Ishikawa (cell line): ENCODE data around the gene SLC25A38.

ENCODE experiments used
- CEBPB ChIP-seq: IDR thresholded peaks from 2 replicates; pipeline ENCODE4 v1.6.1; 2012
- CREB1 ChIP-seq: IDR thresholded peaks from 2 replicates; pipeline ENCODE4 v1.6.1; 2012; ENCODE audit warnings: low read depth
- EGR1 ChIP-seq: IDR thresholded peaks from 2 replicates; pipeline ENCODE4 v1.6.1; 2012
- EP300 ChIP-seq: IDR thresholded peaks from 2 replicates; pipeline ENCODE4 v1.6.1; 2012; ENCODE audit warnings: borderline replicate concordance
- FOXM1 ChIP-seq: IDR thresholded peaks from 2 replicates; pipeline ENCODE4 v1.6.1; 2012; ENCODE audit warnings: low read depth, borderline replicate concordance
- MAX ChIP-seq: IDR thresholded peaks from 2 replicates; pipeline ENCODE4 v1.6.1; 2012
- NFIC ChIP-seq: IDR thresholded peaks from 2 replicates; pipeline ENCODE4 v1.6.1; 2012
- RAD21 ChIP-seq: IDR thresholded peaks from 2 replicates; pipeline ENCODE4 v1.6.1; 2012; ENCODE audit warnings: low read depth
- REST ChIP-seq: IDR thresholded peaks from 2 replicates; pipeline ENCODE4 v1.6.1; 2012; ENCODE audit warnings: low read depth, mild to moderate bottlenecking
- TAF1 ChIP-seq: IDR thresholded peaks from 2 replicates; pipeline ENCODE4 v1.6.1; 2012; ENCODE audit warnings: low read depth, mild to moderate bottlenecking
- TCF12 ChIP-seq: IDR thresholded peaks from 2 replicates; pipeline ENCODE4 v1.6.1; 2012; ENCODE audit warnings: low read depth
- TEAD4 ChIP-seq: IDR thresholded peaks from 2 replicates; pipeline ENCODE4 v1.6.1; 2012
- USF1 ChIP-seq: IDR thresholded peaks from 2 replicates; pipeline ENCODE4 v1.6.1; 2012
- YY1 ChIP-seq: IDR thresholded peaks from 2 replicates; pipeline ENCODE4 v1.6.1; 2012; ENCODE audit warnings: low read depth
- ZBTB7A ChIP-seq: IDR thresholded peaks from 2 replicates; pipeline ENCODE4 v1.6.1; 2012; ENCODE audit warnings: low read depth

SLC25A38 gene

GRCh38 chr3:39407259-39407629 is 24.1 kb downstream of the SLC25A38 start:
- no peak for TF ChIP-seq EGR1
- TF ChIP-seq TAF1: no peak
- TF ChIP-seq CREB1: no peak
- TF ChIP-seq FOXM1: no peak
- no peak for TF ChIP-seq TCF12
- no peak for TF ChIP-seq EP300
- TF ChIP-seq YY1: no peak
- no peak for TF ChIP-seq ZBTB7A
- no peak for TF ChIP-seq TEAD4
- TF ChIP-seq NFIC: no peak
- TF ChIP-seq CEBPB: no peak
- no peak for TF ChIP-seq USF1

- no peak for TF ChIP-seq FOXM1
- no peak for TF ChIP-seq RAD21
- no peak for TF ChIP-seq CREB1
- no peak for TF ChIP-seq TAF1
- no peak for TF ChIP-seq EP300
- no peak for TF ChIP-seq USF1
- TF ChIP-seq TCF12: no peak
- no peak for TF ChIP-seq CEBPB
- TF ChIP-seq MAX: no peak
- no peak for TF ChIP-seq TEAD4
- TF ChIP-seq NFIC: no peak
- TF ChIP-seq YY1: no peak
- no peak for TF ChIP-seq REST
- TF ChIP-seq ZBTB7A: no peak
- no peak for TF ChIP-seq EGR1
These were observed 24.8 kb downstream of the SLC25A38 start for GRCh38 chr3:39407773-39408492.

GRCh38 chr3:39408493-39409372 is 25.6 kb downstream of the SLC25A38 start:
- TF ChIP-seq NFIC (no peak), MAX (no peak)

GRCh38 chr3:39409514-39410136 is 26.5 kb downstream of the SLC25A38 start:
- TF ChIP-seq USF1 (no peak), EGR1 (no peak), NFIC (no peak), EP300 (no peak), FOXM1 (no peak)

- TF ChIP-seq ZBTB7A: no peak
- no peak for TF ChIP-seq FOXM1
- TF ChIP-seq EP300: no peak
- TF ChIP-seq TEAD4: no peak
- no peak for TF ChIP-seq YY1
- TF ChIP-seq USF1: no peak
These were observed 27.7 kb downstream of the SLC25A38 start for GRCh38 chr3:39410893-39411292.

- TF ChIP-seq REST (no peak), YY1 (no peak), TAF1 (no peak), MAX (no peak), EGR1 (no peak), RAD21 (no peak), USF1 (no peak), FOXM1 (no peak), NFIC (no peak), ZBTB7A (no peak), TCF12 (no peak), EP300 (no peak)
These were observed 29.6 kb downstream of the SLC25A38 start for GRCh38 chr3:39412668-39413260.
